Spleen (tissue), 7 donors: ENCODE measurements around the gene PPM1L.

Experiments used
- CTCF ChIP-seq, 11 experiments: fragments of 200-600 bp in 7 of 11; fragments of 450-650 bp in 4 of 11; sonication (generic) in 4 of 11; IDR thresholded peaks in 8 of 11; conservative IDR thresholded peaks in 3 of 11; 1 replicate in 7 of 11; 2 replicates in 4 of 11; pipeline versions ENCODE4 v1.4.0 to v1.8.0; 2016 to 2021; ENCODE audit warnings: antibody characterized with exemption in 11 of 11, inconsistent platforms in 4 of 11, mild to moderate bottlenecking in 1 of 11
- POLR2A ChIP-seq, 3 donors: fragments of 450-650 bp; IDR thresholded peaks; one replicate each; pipeline ENCODE4 v1.5.1; 2017; ENCODE audit warnings: antibody characterized with exemption in 3 of 3, mild to moderate bottlenecking in 1 of 3
- POLR2AphosphoS5 ChIP-seq, 3 donors: sonication (generic); formaldehyde crosslinking; IDR thresholded peaks; one replicate each; pipeline ENCODE4 v1.5.1; 2017; ENCODE audit warnings: antibody characterized with exemption in 3 of 3
- donor health status: DM: no; HTN: no; CAD: no; lungs with moderate emphysema.
- donor health status: DM: no; HTN: no; CAD: no.
- donor health status: DM: no; HTN: no; CAD: no.

GRCh38 chr3:160810362-160811236 is 54.6 kb downstream of the PPM1L start:
- TF ChIP-seq POLR2A (IDR thresholded peaks at IDR 0.05): no peak
- TF ChIP-seq CTCF (IDR thresholded peaks at IDR 0.05 in 8 of 11, conservative IDR thresholded peaks at IDR 0.05 in 3 of 11): no peak
- no peak for TF ChIP-seq POLR2AphosphoS5 (IDR thresholded peaks at IDR 0.05)
